Measurements from ENCODE around the gene IGSF22. TPM values are rescaled to one million over a fixed set of nuclear protein-coding genes. Genes with fewer than 3 reads are reported as not detected.

The IGSF22 gene
- total and polyA plus RNA-seq, 2 donors = 0.21 to 0.32 TPM

- Histone ChIP-seq H3K4me3 (ENCODE audit: low read depth, low read length) (no peak overlapping the region), H3K36me3 (ENCODE audit: insufficient read depth) (no peaks in the 10 kb centered on the region), H3K27ac (ENCODE audit: low read depth) (no peak overlapping the region), H3K4me1 (ENCODE audit: insufficient read depth) (no peaks in the 10 kb centered on the region)
- WGBS = 84% methylated on average over 10 of the region's 10 CpGs
- DNase-seq (ENCODE audit: extremely low spot score) = no peak
Observed at GRCh38 chr11:18714443-18714780, 11.6 kb downstream of the IGSF22 start.

- H3K4me1 ChIP-seq (ENCODE audit: insufficient read depth) = no peaks in the 10 kb centered on the region
- 95% methylated on average over 26 of the region's 26 CpGs for WGBS
- H3K27ac ChIP-seq (ENCODE audit: low read depth) = no peak overlapping the region
- DNase-seq (ENCODE audit: extremely low spot score) = no peak
- H3K4me3 ChIP-seq (ENCODE audit: low read depth, low read length) = no peak overlapping the region
- no peaks in the 10 kb centered on the region for H3K36me3 ChIP-seq (ENCODE audit: insufficient read depth)
Observed at GRCh38 chr11:18713646-18714442, 12.1 kb downstream of the IGSF22 start.

GRCh38 chr11:18710545-18710944 lies 15.4 kb downstream of the IGSF22 start:
- DNase-seq (ENCODE audit: extremely low spot score) = no peak
- Histone ChIP-seq H3K4me3 (ENCODE audit: low read depth, low read length) (no peak overlapping the region), H3K27ac (ENCODE audit: low read depth) (no peak overlapping the region), H3K36me3 (ENCODE audit: insufficient read depth) (no peaks in the 10 kb centered on the region), H3K4me1 (ENCODE audit: insufficient read depth) (no peaks in the 10 kb centered on the region)
- 79% methylated on average over 5 of the region's 5 CpGs for WGBS

- no peaks in the 10 kb centered on the region for H3K36me3 ChIP-seq (ENCODE audit: insufficient read depth)
- WGBS = 93% methylated on average over 4 of the region's 4 CpGs
- DNase-seq (ENCODE audit: extremely low spot score) = no peak
- no peak overlapping the region for H3K27ac ChIP-seq (ENCODE audit: low read depth)
- H3K4me1 ChIP-seq (ENCODE audit: insufficient read depth) = no peaks in the 10 kb centered on the region
- H3K4me3 ChIP-seq (ENCODE audit: low read depth, low read length) = no peak overlapping the region
Observed at GRCh38 chr11:18709414-18709813, 16.6 kb downstream of the IGSF22 start.

- no peaks in the 10 kb centered on the region for H3K36me3 ChIP-seq (ENCODE audit: insufficient read depth)
- WGBS = 91% methylated on average over 12 of the region's 12 CpGs
- DNase-seq (ENCODE audit: extremely low spot score) = no peak
- no peak overlapping the region for H3K27ac ChIP-seq (ENCODE audit: low read depth)
- H3K4me3 ChIP-seq (ENCODE audit: low read depth, low read length) = no peak overlapping the region
- H3K4me1 ChIP-seq (ENCODE audit: insufficient read depth) = no peaks in the 10 kb centered on the region
Observed at GRCh38 chr11:18707811-18708340, 18.1 kb downstream of the IGSF22 start.

- Histone ChIP-seq H3K36me3 (ENCODE audit: insufficient read depth) (no peaks in the 10 kb centered on the region), H3K27ac (ENCODE audit: low read depth) (peak overlapping the region; percentile 66), H3K4me3 (ENCODE audit: low read depth, low read length) (peak overlapping the region; percentile 47), H3K4me1 (ENCODE audit: insufficient read depth) (no peaks in the 10 kb centered on the region)
- DNase-seq (ENCODE audit: extremely low spot score) = peak; percentile 75
- 10% methylated on average over 34 of the region's 34 CpGs for WGBS
Observed at GRCh38 chr11:18706330-18707243, 19.4 kb downstream of the IGSF22 start.

- Histone ChIP-seq H3K4me3 (ENCODE audit: low read depth, low read length) (peak overlapping the region; percentile 47), H3K27ac (ENCODE audit: low read depth) (no peak overlapping the region), H3K36me3 (ENCODE audit: insufficient read depth) (no peaks in the 10 kb centered on the region), H3K4me1 (ENCODE audit: insufficient read depth) (no peaks in the 10 kb centered on the region)
- no peak for DNase-seq (ENCODE audit: extremely low spot score)
- WGBS = under 1% methylated on average over 46 of the region's 46 CpGs
Observed at GRCh38 chr11:18705651-18706281, 20.2 kb downstream of the IGSF22 start.

GRCh38 chr11:18704698-18705097 lies 21.3 kb downstream of the IGSF22 start:
- WGBS = 31% methylated on average over 1 of the region's 1 CpG
- DNase-seq (ENCODE audit: extremely low spot score) = no peak
- Histone ChIP-seq H3K4me1 (ENCODE audit: insufficient read depth) (no peaks in the 10 kb centered on the region), H3K36me3 (ENCODE audit: insufficient read depth) (no peaks in the 10 kb centered on the region), H3K4me3 (ENCODE audit: low read depth, low read length) (no peak overlapping the region), H3K27ac (ENCODE audit: low read depth) (no peak overlapping the region)

- no peak for DNase-seq (ENCODE audit: extremely low spot score)
- 60% methylated on average over 5 of the region's 5 CpGs for WGBS
- Histone ChIP-seq H3K36me3 (ENCODE audit: insufficient read depth) (no peaks in the 10 kb centered on the region), H3K4me1 (ENCODE audit: insufficient read depth) (no peaks in the 10 kb centered on the region), H3K27ac (ENCODE audit: low read depth) (no peak overlapping the region), H3K4me3 (ENCODE audit: low read depth, low read length) (no peak overlapping the region)
Observed at GRCh38 chr11:18704045-18704645, 21.8 kb downstream of the IGSF22 start.

GRCh38 chr11:18703001-18703763 lies 22.8 kb downstream of the IGSF22 start:
- H3K4me3 ChIP-seq (ENCODE audit: low read depth, low read length) = no peak overlapping the region
- WGBS = 91% methylated on average over 2 of the region's 2 CpGs
- no peaks in the 10 kb centered on the region for H3K4me1 ChIP-seq (ENCODE audit: insufficient read depth)
- no peak overlapping the region for H3K27ac ChIP-seq (ENCODE audit: low read depth)
- H3K36me3 ChIP-seq (ENCODE audit: insufficient read depth) = no peaks in the 10 kb centered on the region
- no peak for DNase-seq (ENCODE audit: extremely low spot score)

GRCh38 chr11:18701614-18702216 lies 24.3 kb downstream of the IGSF22 start:
- 94% methylated on average over 17 of the region's 17 CpGs for WGBS
- H3K4me1 ChIP-seq (ENCODE audit: insufficient read depth) = no peaks in the 10 kb centered on the region
- no peak overlapping the region for H3K27ac ChIP-seq (ENCODE audit: low read depth)
- no peaks in the 10 kb centered on the region for H3K36me3 ChIP-seq (ENCODE audit: insufficient read depth)
- no peak for DNase-seq (ENCODE audit: extremely low spot score)
- H3K4me3 ChIP-seq (ENCODE audit: low read depth, low read length) = no peak overlapping the region

GRCh38 chr11:18700872-18701271 lies 25.1 kb downstream of the IGSF22 start:
- H3K27ac ChIP-seq (ENCODE audit: low read depth) = no peak overlapping the region
- H3K36me3 ChIP-seq (ENCODE audit: insufficient read depth) = no peaks in the 10 kb centered on the region
- no peak for DNase-seq (ENCODE audit: extremely low spot score)
- WGBS = 96% methylated on average over 7 of the region's 7 CpGs
- no peaks in the 10 kb centered on the region for H3K4me1 ChIP-seq (ENCODE audit: insufficient read depth)
- no peak overlapping the region for H3K4me3 ChIP-seq (ENCODE audit: low read depth, low read length)
